Stomach (tissue), 4 donors: ENCODE results near the gene CERS6.

Experiments
- CTCF ChIP-seq, 7 experiments: fragments of 450-650 bp in 4 of 7; fragments of 200-600 bp in 3 of 7; sonication (generic) in 3 of 7; IDR thresholded peaks; one replicate each; pipeline ENCODE4 v1.5.1; 2016 to 2019; ENCODE audit warnings: antibody characterized with exemption in 7 of 7, control low read depth in 2 of 7, mild to moderate bottlenecking in 1 of 7
- POLR2A ChIP-seq, 4 donors: fragments of 450-650 bp; IDR thresholded peaks; one replicate each; pipeline ENCODE4 v1.6.1; 2016; ENCODE audit warnings: antibody characterized with exemption in 4 of 4, control low read depth in 2 of 4, mild to moderate bottlenecking in 1 of 4, moderate library complexity in 1 of 4
- POLR2AphosphoS5 ChIP-seq, 3 donors: sonication (generic); formaldehyde crosslinking; IDR thresholded peaks; one replicate each; pipeline ENCODE4 v1.6.1; 2016; ENCODE audit warnings: antibody characterized with exemption in 3 of 3

GRCh38 chr2:168574856-168575630, 119.0 kb downstream of the CERS6 start:
- TF ChIP-seq CTCF (IDR thresholded peaks at IDR 0.05) (no peak), POLR2AphosphoS5 (IDR thresholded peaks at IDR 0.05) (no peak), POLR2A (IDR thresholded peaks at IDR 0.05) (no peak)
